KOPT-K1 (cell line): ENCODE results near the gene KIAA1328.

Experiments
- H3K27ac ChIP-seq: fragments of 200-600 bp; sonication (generic); 2 replicates; pipeline ENCODE4 v1.5.1; 2016; ENCODE audit warnings: antibody characterized with exemption, mild to moderate bottlenecking, low read depth, low read length; ENCODE audit not compliant: poor library complexity, severe bottlenecking
- H3K36me3 ChIP-seq: fragments of 200-600 bp; sonication (generic); 2 replicates; pipeline ENCODE4 v1.5.1; 2017; ENCODE audit warnings: antibody characterized with exemption, mild to moderate bottlenecking, low read length, moderate library complexity; ENCODE audit not compliant: insufficient read depth
- H3K9me3 ChIP-seq: fragments of 200-600 bp; sonication (generic); 2 replicates; pipeline ENCODE4 v1.5.1; 2017; ENCODE audit warnings: antibody characterized with exemption, low read length, mild to moderate bottlenecking; ENCODE audit not compliant: insufficient read depth, poor library complexity, severe bottlenecking

The KIAA1328 gene

GRCh38 chr18:37275237-37275741 lies 446.4 kb downstream of the KIAA1328 start:
- no peaks in the 10 kb centered on the region for H3K36me3 ChIP-seq

DNA sequence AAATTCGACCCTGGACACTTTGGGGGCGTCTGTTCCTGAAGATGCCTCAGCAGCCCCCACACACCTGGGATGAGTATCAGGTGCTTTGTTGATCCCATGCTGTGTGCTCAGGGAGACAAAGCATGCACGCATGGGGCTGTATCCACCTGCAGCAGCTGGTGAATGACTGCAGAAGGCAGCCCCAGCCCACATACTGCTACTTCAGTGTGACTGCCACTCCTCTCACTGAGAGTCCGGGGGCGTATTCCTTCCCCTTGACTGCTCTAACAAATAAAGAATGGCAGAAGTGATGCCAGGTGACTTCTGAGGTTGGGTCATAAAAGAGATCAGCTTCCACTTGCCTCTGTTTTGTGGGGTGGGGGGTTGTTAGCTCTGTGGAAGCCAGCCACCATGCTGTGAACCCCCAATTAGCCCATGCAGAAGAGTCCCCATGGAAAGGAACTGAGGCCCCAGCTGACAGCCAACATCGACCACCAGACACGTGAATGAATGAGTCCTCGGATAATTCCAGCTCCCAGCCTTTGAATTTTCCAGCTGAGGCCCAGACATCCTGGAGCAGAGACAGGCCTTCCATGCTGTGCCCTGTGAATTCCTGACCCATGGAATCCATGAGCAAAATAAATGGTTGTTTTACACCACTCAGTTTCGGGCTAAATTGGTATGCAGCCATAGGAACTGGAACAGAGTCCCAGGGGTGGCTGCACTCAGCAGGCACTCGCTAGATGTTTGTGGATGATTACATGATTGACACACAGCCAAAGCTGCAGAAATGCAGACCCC lies 447.4 kb downstream of the KIAA1328 start:
- Histone ChIP-seq H3K36me3 (no peaks in the 10 kb centered on the region), H3K27ac (no peak overlapping the region), H3K9me3 (no peaks in the 10 kb centered on the region)

More at GRCh38 chr18:37275237-37275741, 446.4 kb downstream of the KIAA1328 start:
- Histone ChIP-seq H3K27ac (no peak overlapping the region), H3K9me3 (no peaks in the 10 kb centered on the region)

DNA sequence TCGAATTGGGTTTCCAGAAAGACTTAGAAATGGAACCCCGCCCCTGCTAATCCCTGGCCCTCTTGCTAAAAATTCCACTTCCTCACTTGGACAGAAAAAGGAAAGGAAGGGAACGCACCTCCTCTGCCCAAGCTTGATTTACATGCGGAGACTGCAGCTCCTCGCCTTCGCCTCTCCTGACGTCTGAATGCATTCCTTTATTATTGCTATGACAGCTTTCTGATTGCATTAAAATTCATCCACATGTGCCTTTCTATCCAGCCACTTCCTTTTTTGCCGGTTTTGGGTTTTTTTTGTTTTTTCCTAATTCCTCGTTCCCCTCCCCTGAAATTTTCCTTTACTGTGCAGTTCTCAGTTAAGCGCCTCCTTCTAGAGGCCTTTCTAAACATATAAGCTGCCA lies 448.9 kb downstream of the KIAA1328 start:
- H3K36me3 ChIP-seq = no peaks in the 10 kb centered on the region
- H3K9me3 ChIP-seq = no peaks in the 10 kb centered on the region
- no peak overlapping the region for H3K27ac ChIP-seq
